GM19099 (cell line): Measurements from ENCODE around the gene TSPAN2.

Source experiments
- POLR2A ChIP-seq: IDR thresholded peaks from 3 replicates; pipeline ENCODE4 v1.6.1; 2011; ENCODE audit warnings: low read depth; ENCODE audit not compliant: insufficient read length; ENCODE audit errors: extremely low read depth

TSPAN2 gene

GRCh38 chr1:115068826-115069585 is 20.3 kb downstream of the TSPAN2 start:
- no peak for TF ChIP-seq POLR2A

- TF ChIP-seq POLR2A: no peak
These were observed 22.0 kb downstream of the TSPAN2 start for GRCh38 chr1:115067161-115067859.

GRCh38 chr1:115065021-115065420 is 24.3 kb downstream of the TSPAN2 start:
- TF ChIP-seq POLR2A: no peak

- no peak for TF ChIP-seq POLR2A
These were observed 24.8 kb downstream of the TSPAN2 start for GRCh38 chr1:115064461-115064860.

- no peak for TF ChIP-seq POLR2A
These were observed 25.9 kb downstream of the TSPAN2 start for GRCh38 chr1:115063228-115063901.

- no peak for TF ChIP-seq POLR2A
These were observed 26.7 kb downstream of the TSPAN2 start for GRCh38 chr1:115062542-115063004.

- no peak for TF ChIP-seq POLR2A
These were observed 28.8 kb downstream of the TSPAN2 start for GRCh38 chr1:115060501-115060900.

- no peak for TF ChIP-seq POLR2A
These were observed 30.0 kb downstream of the TSPAN2 start for GRCh38 chr1:115059316-115059715.

GRCh38 chr1:115057661-115058254 is 31.5 kb downstream of the TSPAN2 start:
- no peak for TF ChIP-seq POLR2A

- no peak for TF ChIP-seq POLR2A
These were observed 32.9 kb downstream of the TSPAN2 start for GRCh38 chr1:115056395-115056798.

GRCh38 chr1:115052454-115053083 is 36.7 kb downstream of the TSPAN2 start:
- no peak for TF ChIP-seq POLR2A

- TF ChIP-seq POLR2A: no peak
These were observed 37.5 kb downstream of the TSPAN2 start for GRCh38 chr1:115051850-115052249.

- no peak for TF ChIP-seq POLR2A
These were observed 42.6 kb downstream of the TSPAN2 start for GRCh38 chr1:115046751-115047150.

- no peak for TF ChIP-seq POLR2A
These were observed 47.6 kb downstream of the TSPAN2 start for GRCh38 chr1:115041654-115042053.

GRCh38 chr1:115040501-115040900 is 48.8 kb downstream of the TSPAN2 start:
- no peak for TF ChIP-seq POLR2A
